Stimulated activated CD8-positive, alpha-beta memory T cell treated with anti-CD3 and anti-CD28 coated beads, Interleukin-15, amount 100 ng/mL, for 1 hour (primary cell): ENCODE measurements around the gene EBI3.
A peak's percentile ranks its signal among the peaks of the same experiment; 100 is the strongest.
"Not testable (repeated sequence)": the region's sequence is repeated elsewhere in the genome, so short reads cannot be mapped to it uniquely, and the experiment has no call there.

Experiments used
- DNase-seq: peaks from one replicate; pipeline ENCODE4 v3.0.0-alpha.2; 2020; ENCODE audit warnings: low read depth

EBI3 gene

GRCh38 chr19:4229179-4229931 lies at the start of gene EBI3:
EBI3 (plus strand) TSS chr19:4229523; CDS start chr19:4229551, 28 bp downstream.
- no peak for DNase-seq

DNA sequence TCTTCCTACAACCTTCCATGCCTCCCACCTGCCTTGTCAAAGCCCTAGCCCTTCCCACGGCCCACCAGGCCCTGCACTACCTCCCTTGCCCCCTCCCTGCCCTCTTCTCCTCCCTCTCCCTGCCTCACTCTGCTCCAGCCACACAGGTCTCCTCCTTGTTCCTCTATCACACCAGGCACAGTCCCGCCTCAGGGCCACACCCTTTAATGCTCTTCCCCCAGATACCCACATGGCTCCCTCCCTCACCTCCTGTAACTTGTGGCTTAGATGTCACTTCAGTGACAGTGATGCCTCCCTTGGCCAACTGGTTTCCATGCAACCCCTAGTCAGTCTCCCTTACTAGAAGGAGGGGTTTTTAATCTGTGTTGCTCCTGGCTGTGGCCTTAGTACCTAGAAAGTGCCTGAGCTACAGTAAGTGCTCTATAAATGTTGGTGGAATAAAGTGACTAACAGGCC lies 48.2 kb upstream of the EBI3 start:
- no peak for DNase-seq

DNA sequence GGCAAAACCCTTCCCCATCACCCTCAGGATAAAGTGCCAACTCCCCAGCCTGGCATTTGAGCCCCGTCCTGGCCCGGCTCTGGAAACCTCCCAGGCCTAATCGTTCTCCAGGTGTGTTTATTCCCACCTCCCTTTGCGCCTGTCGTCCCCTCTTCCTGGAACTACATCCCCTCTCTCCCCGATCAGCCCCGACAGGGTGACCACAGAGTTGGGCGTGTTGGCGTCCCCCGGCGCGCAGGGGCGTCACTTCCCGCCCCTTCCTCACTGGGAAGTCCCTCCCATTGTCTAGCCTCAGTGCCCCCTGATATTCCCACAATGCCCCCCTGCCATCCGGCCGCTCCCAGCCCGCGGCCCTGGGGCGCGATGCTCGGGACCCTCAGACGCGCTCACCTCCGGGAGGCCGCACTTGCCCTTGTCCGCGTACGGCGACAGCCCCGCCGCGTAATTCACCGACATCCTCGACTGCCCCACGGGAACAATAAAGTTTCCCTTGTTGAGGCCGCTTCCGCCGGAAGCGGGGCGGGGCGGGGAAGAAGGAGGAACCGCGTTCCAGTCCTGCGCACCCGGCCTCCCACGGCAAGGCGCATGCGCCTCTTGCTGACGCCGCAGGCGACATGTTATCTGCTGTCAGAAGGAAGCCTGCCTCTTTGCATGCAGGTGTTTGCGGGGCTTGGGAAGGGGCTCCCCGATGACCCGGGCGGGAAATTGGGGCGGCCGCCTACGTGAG lies 47.1 kb upstream of the EBI3 start, which contains the start of the genes ANKRD24 and SIRT6:
Gene ANKRD24, plus strand, starts transcription at position 606 of the 727 bp plus-strand sequence. CDS start 3,737 bp downstream, outside the sequence.
Gene SIRT6, minus strand, starts transcription at position 480 of the 727 bp plus-strand sequence. Its CDS starts 24 bp downstream, at position 456.
- DNase-seq = peak; percentile 90

- DNase-seq = no peak
These were observed 45.2 kb upstream of the EBI3 start for GRCh38 chr19:4183967-4184717.

DNA sequence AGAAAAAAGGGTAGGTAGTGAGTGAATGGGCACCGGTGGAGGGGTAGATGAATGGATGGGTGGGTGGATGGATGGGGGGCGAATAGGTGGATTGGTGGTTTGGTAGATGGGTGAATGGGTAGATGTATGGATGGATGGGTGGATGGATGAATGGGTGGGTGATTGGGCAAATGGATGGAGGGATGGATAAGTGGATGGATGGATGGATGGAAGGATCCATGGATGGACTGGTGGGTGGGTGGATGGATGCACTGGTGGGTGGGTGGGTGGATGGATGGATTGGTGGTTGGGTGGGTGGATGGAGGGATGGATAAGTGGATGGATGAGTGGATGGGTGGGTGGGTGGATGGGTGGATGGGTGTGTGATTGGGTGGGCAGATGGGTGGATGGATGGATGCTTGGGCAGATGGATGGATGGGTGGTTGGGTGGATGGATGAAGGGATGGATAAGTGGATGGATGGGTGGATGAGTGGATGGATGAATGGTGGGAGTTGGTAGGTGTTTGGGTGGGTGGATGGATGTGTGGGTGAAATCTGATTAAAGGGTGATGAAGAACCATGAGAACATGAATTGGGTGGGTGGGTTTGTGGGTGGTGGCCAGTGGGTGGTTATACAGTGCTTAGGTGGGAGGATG lies 44.5 kb upstream of the EBI3 start:
- DNase-seq = no peak

DNA sequence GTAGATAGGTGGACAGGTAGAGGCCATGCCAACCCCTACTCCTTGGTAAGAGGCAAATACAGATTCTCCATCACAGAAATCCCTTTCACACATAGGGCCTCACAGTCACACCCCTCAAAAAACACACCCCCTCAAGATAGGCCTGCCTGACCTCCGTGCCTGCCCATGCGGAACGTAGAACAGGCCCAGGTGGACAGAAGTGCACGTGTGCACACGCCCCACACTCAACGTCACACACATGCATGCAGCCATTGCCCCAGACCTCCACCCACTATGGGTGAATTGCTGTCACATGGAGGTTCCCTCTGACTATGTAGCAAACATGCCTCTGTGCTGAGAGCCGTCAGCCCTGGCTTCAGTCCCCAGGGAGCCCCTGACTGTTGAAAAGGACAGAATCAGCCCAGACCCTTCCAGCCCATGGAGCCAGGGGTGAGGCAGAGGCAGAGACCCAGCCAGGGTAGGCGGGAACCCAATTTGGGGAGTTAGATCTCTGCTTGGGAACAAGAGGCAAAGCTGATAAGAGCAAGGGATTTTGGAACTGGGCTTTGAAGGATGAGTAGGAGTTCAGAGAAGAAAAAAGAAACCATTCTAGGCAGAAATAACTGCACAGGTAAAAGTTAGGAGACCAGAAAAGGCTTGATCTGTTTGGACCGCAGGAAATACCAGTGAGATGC lies 43.8 kb upstream of the EBI3 start:
- no peak for DNase-seq

- DNase-seq = peak; percentile 78
These were observed 43.0 kb upstream of the EBI3 start for GRCh38 chr19:4186087-4186993.

- no peak for DNase-seq
These were observed 41.8 kb upstream of the EBI3 start for GRCh38 chr19:4187313-4188122.

DNA sequence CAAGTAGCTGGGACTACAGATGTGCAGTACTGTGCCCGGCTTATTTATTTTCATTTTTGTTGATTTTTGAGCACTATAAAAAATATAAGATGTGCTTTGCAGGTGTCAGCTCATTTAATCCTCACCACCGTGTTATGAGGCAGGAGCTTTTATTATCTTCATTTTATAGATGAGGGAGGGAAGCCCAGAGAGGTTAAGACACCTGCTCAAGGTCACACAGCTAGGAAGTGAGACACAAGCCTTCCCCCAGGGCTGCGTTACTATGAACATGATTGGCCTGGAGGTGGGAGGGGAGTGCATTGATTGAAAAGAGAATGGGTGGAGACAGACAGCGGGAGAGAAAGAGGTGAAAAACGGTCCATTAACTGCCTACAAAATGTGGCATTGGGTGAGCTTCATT lies 39.7 kb upstream of the EBI3 start:
- no peak for DNase-seq

GRCh38 chr19:4192537-4192936 lies 36.8 kb upstream of the EBI3 start:
- not testable (repeated sequence) for DNase-seq

GRCh38 chr19:4194353-4194752 lies 35.0 kb upstream of the EBI3 start:
- no peak for DNase-seq

DNA sequence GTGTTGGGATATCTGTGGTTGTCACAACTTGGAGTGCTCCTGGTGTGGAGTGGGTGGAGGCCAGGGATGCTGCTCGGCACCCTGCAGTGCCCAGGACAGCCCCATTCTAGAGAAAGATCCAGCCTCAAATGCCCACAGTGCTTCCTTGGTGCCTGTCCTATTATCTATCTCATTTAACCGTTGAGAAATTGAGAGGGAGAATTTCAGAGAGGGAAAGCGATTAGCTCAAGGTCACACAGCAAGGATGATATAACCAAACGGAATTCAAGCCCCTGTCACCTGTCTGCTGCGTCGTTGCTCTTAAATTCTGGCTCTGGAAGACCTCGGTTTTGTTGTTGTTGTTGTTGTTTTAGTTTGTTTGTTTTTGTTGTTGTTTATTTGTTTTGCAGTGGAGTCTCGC lies 33.3 kb upstream of the EBI3 start:
- DNase-seq = no peak

DNA sequence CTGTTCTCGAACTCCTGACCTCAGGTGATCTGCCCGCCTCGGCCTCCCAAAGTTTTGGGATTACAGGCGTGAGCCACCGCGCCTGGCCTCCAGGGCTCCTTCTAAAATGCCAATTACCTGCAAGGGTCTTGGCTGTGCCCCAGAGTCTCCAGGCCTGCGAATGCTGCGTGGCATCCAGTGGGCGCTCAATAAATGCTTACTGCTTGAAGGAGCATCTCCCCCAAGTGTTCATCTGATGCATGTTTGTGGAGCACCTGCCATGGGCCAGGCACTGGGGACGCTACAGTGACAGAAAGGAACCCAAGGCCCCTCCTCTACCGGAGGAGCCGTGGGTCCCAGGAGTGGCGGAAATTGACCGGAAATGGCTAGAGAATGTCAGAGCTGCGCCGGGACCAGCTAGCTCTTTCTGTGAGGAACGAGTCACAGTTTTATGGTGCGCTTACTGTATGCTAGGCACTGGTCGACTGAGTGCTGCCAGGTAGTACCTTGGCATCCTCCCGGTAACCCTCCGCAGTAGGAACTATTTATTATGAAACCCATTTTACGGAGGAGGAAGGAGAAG lies 32.7 kb upstream of the EBI3 start:
- no peak for DNase-seq

DNA sequence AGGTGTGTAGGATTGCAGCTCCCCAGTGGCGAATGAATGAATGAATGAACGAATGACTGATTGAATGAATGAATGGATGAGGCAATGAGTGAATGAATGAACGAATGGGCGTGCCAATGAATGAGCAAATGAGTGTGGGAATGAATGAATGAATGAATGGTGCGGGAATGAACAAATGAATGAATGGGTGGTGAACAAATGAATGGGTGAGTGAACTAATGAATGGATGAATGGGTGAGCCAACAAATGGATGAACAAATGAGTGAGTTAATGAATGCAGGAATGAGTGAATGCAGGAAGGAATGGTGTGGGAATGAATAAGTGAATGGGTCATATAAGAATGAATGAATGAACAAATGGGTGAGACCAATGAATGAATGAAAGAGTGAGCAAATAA lies 32.1 kb upstream of the EBI3 start:
- no peak for DNase-seq

- DNase-seq = no peak
These were observed 31.5 kb upstream of the EBI3 start for GRCh38 chr19:4197625-4198466.

- DNase-seq = no peak
These were observed 30.7 kb upstream of the EBI3 start for GRCh38 chr19:4198467-4199126.

GRCh38 chr19:4199699-4200293 lies 29.5 kb upstream of the EBI3 start:
- no peak for DNase-seq
